ENCODE results near the gene ILKAP.

The ILKAP gene

GRCh38 chr2:238166391-238167343 is 36.8 kb downstream of the ILKAP start:
- DNase-seq (ENCODE audit: low read depth in 3 of 3): no peak

GRCh38 chr2:238165288-238165921 is 38.1 kb downstream of the ILKAP start:
- DNase-seq (ENCODE audit: low read depth in 3 of 3): no peak

GRCh38 chr2:238164906-238165287 is 38.6 kb downstream of the ILKAP start:
- DNase-seq (ENCODE audit: low read depth in 3 of 3): no peak

- DNase-seq (ENCODE audit: low read depth in 3 of 3): no peak
These were observed 39.9 kb downstream of the ILKAP start for GRCh38 chr2:238163481-238164198.

GRCh38 chr2:238162846-238163441 is 40.6 kb downstream of the ILKAP start:
- no peak for DNase-seq (ENCODE audit: low read depth in 3 of 3)

GRCh38 chr2:238162251-238162845 is 41.1 kb downstream of the ILKAP start:
- no peak for DNase-seq (ENCODE audit: low read depth in 3 of 3)

- no peak for DNase-seq (ENCODE audit: low read depth in 3 of 3)
These were observed 42.0 kb downstream of the ILKAP start for GRCh38 chr2:238161291-238162051.

- no peak for DNase-seq (ENCODE audit: low read depth in 3 of 3)
These were observed 43.0 kb downstream of the ILKAP start for GRCh38 chr2:238160206-238161129.

GRCh38 chr2:238159661-238160205 is 43.8 kb downstream of the ILKAP start:
- DNase-seq (ENCODE audit: low read depth in 3 of 3): no peak

GRCh38 chr2:238159071-238159539 is 44.4 kb downstream of the ILKAP start:
- DNase-seq (ENCODE audit: low read depth in 3 of 3): peak in 1 of 3 experiments; percentile 23

- peak in 2 of 3 experiments; percentile 7 to 58 for DNase-seq (ENCODE audit: low read depth in 3 of 3)
These were observed 44.9 kb downstream of the ILKAP start, which contains the start of gene ERFE for GRCh38 chr2:238158509-238159070. Gene ERFE, plus strand, starts transcription at chr2:238158970. Its CDS starts 38 bp downstream, at chr2:238159008.

- no peak for DNase-seq (ENCODE audit: low read depth in 3 of 3)
These were observed 45.4 kb downstream of the ILKAP start for GRCh38 chr2:238158018-238158508.

- no peak for DNase-seq (ENCODE audit: low read depth in 3 of 3)
These were observed 45.9 kb downstream of the ILKAP start for GRCh38 chr2:238157506-238158017.

GRCh38 chr2:238155761-238156694 is 47.5 kb downstream of the ILKAP start:
- no peak for DNase-seq (ENCODE audit: low read depth in 3 of 3)

- DNase-seq (ENCODE audit: low read depth in 3 of 3): no peak
These were observed 48.3 kb downstream of the ILKAP start for GRCh38 chr2:238155051-238155760.

GRCh38 chr2:238154570-238154969 is 48.9 kb downstream of the ILKAP start:
- DNase-seq (ENCODE audit: low read depth in 3 of 3): no peak

All from stimulated activated CD4-positive, alpha-beta T cell treated with anti-CD3 and anti-CD28 coated beads, TNF-alpha, amount 100 ng/mL, for 24 hours (primary cell).